Gastrocnemius medialis (tissue), 4 donors: ENCODE results near the gene AREL1.

Experiments
- POLR2A ChIP-seq, 2 donors: fragments of 450-650 bp; IDR thresholded peaks; one replicate each; pipeline ENCODE4 v1.6.1; 2017; ENCODE audit warnings: antibody characterized with exemption in 2 of 2, mild to moderate bottlenecking in 2 of 2, moderate library complexity in 2 of 2
- TF ChIP-seq, protein P1 (sequence below), 5 experiments: fragments of 450-650 bp in 3 of 5; fragments of 200-600 bp in 2 of 5; sonication (generic) in 2 of 5; IDR thresholded peaks in 4 of 5; conservative IDR thresholded peaks in 1 of 5; 1 replicate in 4 of 5; 2 replicates in 1 of 5; pipeline ENCODE4 v1.5.1; 2016 to 2019; ENCODE audit warnings: antibody characterized with exemption in 5 of 5, mild to moderate bottlenecking in 3 of 5, moderate library complexity in 3 of 5

DNA sequence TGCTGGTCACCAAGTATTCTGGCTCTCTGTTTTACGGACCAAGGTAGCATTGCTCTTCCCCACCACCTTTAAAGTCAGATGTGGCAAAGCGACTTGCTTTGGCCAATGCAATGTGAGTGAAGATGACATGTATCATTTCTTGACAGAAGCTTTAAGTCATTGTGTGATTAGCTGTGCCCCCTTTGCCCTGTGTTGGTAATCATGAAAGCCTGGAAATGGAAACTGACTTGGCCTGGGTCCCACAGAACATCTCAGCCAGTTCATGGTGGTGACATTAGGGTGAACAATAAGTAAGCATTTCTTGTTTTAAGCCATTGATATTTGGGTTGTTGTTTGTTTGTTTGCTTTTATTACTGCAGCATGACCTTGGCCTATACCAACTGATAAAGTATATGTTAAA is 34.4 kb upstream of the AREL1 start:
- TF ChIP-seq, protein P1, sequence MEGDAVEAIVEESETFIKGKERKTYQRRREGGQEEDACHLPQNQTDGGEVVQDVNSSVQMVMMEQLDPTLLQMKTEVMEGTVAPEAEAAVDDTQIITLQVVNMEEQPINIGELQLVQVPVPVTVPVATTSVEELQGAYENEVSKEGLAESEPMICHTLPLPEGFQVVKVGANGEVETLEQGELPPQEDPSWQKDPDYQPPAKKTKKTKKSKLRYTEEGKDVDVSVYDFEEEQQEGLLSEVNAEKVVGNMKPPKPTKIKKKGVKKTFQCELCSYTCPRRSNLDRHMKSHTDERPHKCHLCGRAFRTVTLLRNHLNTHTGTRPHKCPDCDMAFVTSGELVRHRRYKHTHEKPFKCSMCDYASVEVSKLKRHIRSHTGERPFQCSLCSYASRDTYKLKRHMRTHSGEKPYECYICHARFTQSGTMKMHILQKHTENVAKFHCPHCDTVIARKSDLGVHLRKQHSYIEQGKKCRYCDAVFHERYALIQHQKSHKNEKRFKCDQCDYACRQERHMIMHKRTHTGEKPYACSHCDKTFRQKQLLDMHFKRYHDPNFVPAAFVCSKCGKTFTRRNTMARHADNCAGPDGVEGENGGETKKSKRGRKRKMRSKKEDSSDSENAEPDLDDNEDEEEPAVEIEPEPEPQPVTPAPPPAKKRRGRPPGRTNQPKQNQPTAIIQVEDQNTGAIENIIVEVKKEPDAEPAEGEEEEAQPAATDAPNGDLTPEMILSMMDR (IDR thresholded peaks at IDR 0.05 in 4 of 5, conservative IDR thresholded peaks at IDR 0.05 in 1 of 5), result no peak
- no peak for TF ChIP-seq POLR2A (IDR thresholded peaks at IDR 0.05)
